Natural killer cell (primary cell): ENCODE measurements around the gene DOCK2. TPM values are rescaled to one million over a fixed set of nuclear protein-coding genes. Genes with fewer than 3 reads are reported as not detected.

Source experiments
- ATAC-seq, 3 donors: fragments of 150-1000 bp in 2 of 3; fragments of 200-7000 bp in 1 of 3; cut with Tn5 transposase; 1 replicate in 1 of 3; 2 replicates in 2 of 3; pipeline ENCODE4 v1.10.0; 2021; ENCODE audit warnings: mild to moderate bottlenecking in 2 of 3, moderate library complexity in 2 of 3
- DNase-seq, 2 donors: peaks; one replicate each; pipeline versions ENCODE4 v3.0.0 to v3.0.0-alpha.2; 2013 to 2021; ENCODE audit warnings: mixed read lengths in 1 of 2
- H3K27ac ChIP-seq: one replicate; pipeline ENCODE4 v1.5.1; 2013; ENCODE audit warnings: mild to moderate bottlenecking, low read length
- H3K27me3 ChIP-seq: one replicate; pipeline ENCODE4 v1.6.1; 2013; ENCODE audit warnings: low read length; ENCODE audit not compliant: control insufficient read depth, insufficient read depth
- H3K36me3 ChIP-seq: one replicate; pipeline ENCODE4 v1.6.1; 2013; ENCODE audit warnings: low read length; ENCODE audit not compliant: control insufficient read depth, insufficient read depth
- H3K4me1 ChIP-seq: one replicate; pipeline ENCODE4 v1.6.1; 2013; ENCODE audit warnings: low read length; ENCODE audit not compliant: control insufficient read depth, insufficient read depth
- H3K4me3 ChIP-seq: one replicate; pipeline ENCODE4 v1.5.1; 2013; ENCODE audit warnings: low read length
- H3K9me3 ChIP-seq: one replicate; pipeline ENCODE4 v1.6.1; 2013; ENCODE audit warnings: low read length; ENCODE audit not compliant: control insufficient read depth, insufficient read depth
- H3K27ac Mint-ChIP-seq, 2 donors: one replicate each; pipeline ENCODE4 v1.8.0; 2022; ENCODE audit warnings: mild to moderate bottlenecking in 2 of 2, mixed read lengths in 2 of 2, moderate library complexity in 1 of 2
- H3K27me3 Mint-ChIP-seq, 2 donors: one replicate each; pipeline ENCODE4 v1.8.0; 2022; ENCODE audit warnings: low read depth in 2 of 2, mixed read lengths in 2 of 2
- H3K36me3 Mint-ChIP-seq: one replicate; pipeline ENCODE4 v1.8.0; 2022; ENCODE audit warnings: mixed read lengths
- H3K4me1 Mint-ChIP-seq, 2 donors: one replicate each; pipeline ENCODE4 v1.8.0; 2022; ENCODE audit warnings: mixed read lengths in 2 of 2
- H3K4me3 Mint-ChIP-seq: one replicate; pipeline ENCODE4 v1.8.0; 2022; ENCODE audit warnings: mild to moderate bottlenecking, moderate library complexity, mixed read lengths
- H3K9me3 Mint-ChIP-seq, 2 donors: one replicate each; pipeline ENCODE4 v1.8.0; 2022; ENCODE audit warnings: mixed read lengths in 2 of 2
- CTCF ChIP-seq: fragments of 200-600 bp; IDR thresholded peaks from one replicate; pipeline ENCODE4 v1.8.0; 2022; ENCODE audit warnings: antibody characterized with exemption
- WGBS: methylation state at CpG from one replicate; pipeline ENCODE4 v1.1.7; 2013; ENCODE audit warnings: missing lambda C conversion rate; ENCODE audit not compliant: insufficient coverage; 5-methylcytosine and 5-hydroxymethylcytosine counted together
- intact Hi-C: fragments of 100-400 bp; cut with micrococcal nuclease; formaldehyde crosslinking; loops from one replicate; pipeline ENCODE4 v1.14.2; 2022
- total RNA-seq, 4 donors: library from RNA; stranded (reverse); fragments of 120-200 nt in 1 of 4; gene quantifications; one replicate each; pipeline versions ENCODE4 v1.2.3 to v1.2.4, GENCODE V29; 2013 to 2022

The DOCK2 gene
- total RNA-seq, 3 donors from 2014 or later (not counting 1 experiment from before 2014, with no cell fraction given): 317 to 361 (median 320) TPM

GRCh38 chr5:170008376-170008775 lies 371.3 kb downstream of the DOCK2 start:
- no peaks in the 10 kb centered on the region for H3K4me1 ChIP-seq
- Mint-ChIP-seq H3K27me3 (no peaks in the 10 kb centered on the region), H3K27ac (no peak overlapping the region), H3K9me3 (no peaks in the 10 kb centered on the region), H3K36me3 (peaks cover 13% of the 10 kb centered on the region), H3K4me3 (no peak overlapping the region), H3K4me1 (no peaks in the 10 kb centered on the region)
- no peak for TF ChIP-seq CTCF
- no peaks in the 10 kb centered on the region for H3K27me3 ChIP-seq
- no peak for ATAC-seq
- no peak overlapping the region for H3K27ac ChIP-seq
- no peak for DNase-seq
- peaks cover 47% of the 10 kb centered on the region for H3K36me3 ChIP-seq
- intact Hi-C loops: no loop called here
- H3K9me3 ChIP-seq: no peaks in the 10 kb centered on the region
- 98% methylated on average over 6 of the region's 6 CpGs for WGBS
- H3K4me3 ChIP-seq: no peak overlapping the region

GRCh38 chr5:170010595-170010994 lies 373.5 kb downstream of the DOCK2 start:
- no peak for TF ChIP-seq CTCF
- no peaks in the 10 kb centered on the region for H3K27me3 ChIP-seq
- 100% methylated on average over 4 of the region's 4 CpGs for WGBS
- H3K27ac ChIP-seq: no peak overlapping the region
- no peak overlapping the region for H3K4me3 Mint-ChIP-seq
- no peak for DNase-seq
- H3K27me3 Mint-ChIP-seq: no peaks in the 10 kb centered on the region
- H3K9me3 Mint-ChIP-seq: no peaks in the 10 kb centered on the region
- no peak overlapping the region for H3K27ac Mint-ChIP-seq
- no peaks in the 10 kb centered on the region for H3K4me1 ChIP-seq
- H3K36me3 ChIP-seq: peaks cover 43% of the 10 kb centered on the region
- H3K9me3 ChIP-seq: no peaks in the 10 kb centered on the region
- intact Hi-C loops: no loop called here
- H3K36me3 Mint-ChIP-seq: peaks cover 8% of the 10 kb centered on the region
- H3K4me3 ChIP-seq: no peak overlapping the region
- ATAC-seq: no peak
- peaks cover 0 to 4% of the 10 kb centered on the region in 2 donors for H3K4me1 Mint-ChIP-seq

DNA sequence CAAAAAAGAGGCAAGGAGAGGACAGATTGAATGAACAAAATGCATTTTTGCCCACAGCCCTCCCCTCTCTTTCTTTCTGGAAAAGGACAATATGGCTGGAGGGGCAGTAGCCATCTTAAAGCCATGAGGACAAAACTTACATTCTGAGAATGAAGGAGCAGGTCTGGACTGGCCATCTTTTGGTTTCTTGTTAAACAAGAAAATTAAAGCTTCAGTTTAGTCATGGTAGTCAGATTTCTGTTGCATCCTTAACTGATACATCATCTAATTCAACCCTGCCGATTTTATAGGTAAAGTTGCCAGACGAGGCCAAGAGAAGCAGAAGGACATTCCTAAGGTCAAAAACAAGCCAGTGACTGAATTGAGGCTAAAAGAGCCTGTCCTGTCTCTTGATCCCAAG lies 374.7 kb downstream of the DOCK2 start:
- ATAC-seq (no peak), DNase-seq (no peak)
- Histone ChIP-seq H3K27me3 (no peaks in the 10 kb centered on the region), H3K36me3 (peaks cover 45% of the 10 kb centered on the region), H3K9me3 (no peaks in the 10 kb centered on the region), H3K4me3 (no peak overlapping the region), H3K27ac (no peak overlapping the region), H3K4me1 (no peaks in the 10 kb centered on the region)
- TF ChIP-seq CTCF: no peak
- Mint-ChIP-seq H3K27ac (no peak overlapping the region), H3K4me1 (peaks cover 0 to 4% of the 10 kb centered on the region in 2 donors), H3K9me3 (no peaks in the 10 kb centered on the region), H3K4me3 (no peak overlapping the region), H3K27me3 (no peaks in the 10 kb centered on the region), H3K36me3 (peaks cover 8% of the 10 kb centered on the region)
- intact Hi-C loops: no loop called here
- WGBS: 100% methylated on average over 2 of the region's 2 CpGs

GRCh38 chr5:170012622-170013021 lies 375.5 kb downstream of the DOCK2 start:
- H3K36me3 ChIP-seq: peaks cover 52% of the 10 kb centered on the region

More at GRCh38 chr5:170012622-170013021, 375.5 kb downstream of the DOCK2 start:
- H3K27ac Mint-ChIP-seq: no peak overlapping the region
- no peaks in the 10 kb centered on the region for H3K9me3 Mint-ChIP-seq
- no peaks in the 10 kb centered on the region for H3K27me3 Mint-ChIP-seq
- DNase-seq (no peak), ATAC-seq (no peak)
- no peak for TF ChIP-seq CTCF
- H3K4me1 ChIP-seq: no peaks in the 10 kb centered on the region
- no peak overlapping the region for H3K4me3 Mint-ChIP-seq
- no peaks in the 10 kb centered on the region for H3K9me3 ChIP-seq
- H3K4me3 ChIP-seq: no peak overlapping the region
- H3K36me3 Mint-ChIP-seq: peaks cover 8% of the 10 kb centered on the region
- WGBS: 92% methylated on average over 11 of the region's 11 CpGs
- no peak overlapping the region for H3K27ac ChIP-seq
- intact Hi-C loops: no loop called here
- H3K27me3 ChIP-seq: no peaks in the 10 kb centered on the region
- H3K4me1 Mint-ChIP-seq: peaks cover 0 to 4% of the 10 kb centered on the region in 2 donors
